RPMI7951 (cell line): ENCODE measurements around the gene FAM199X. TPM values are rescaled to one million over a fixed set of nuclear protein-coding genes. Genes with fewer than 3 reads are reported as not detected.

ENCODE experiments used
- DNase-seq: peaks from one replicate; pipeline ENCODE4 v3.0.0-alpha.2; 2012; ENCODE audit warnings: low read depth
- total RNA-seq: library from RNA; depleted of rRNA; stranded (reverse); fragments of >200 nt; shearing (Covaris generic); gene quantifications from 2 replicates; pipeline ENCODE4 v1.2.3, GENCODE V29; 2014; rRNA removed

Gene FAM199X
- total RNA-seq = 11.9 and 14.7 TPM in 2 replicates

GRCh38 chrX:104165894-104166734 lies at the start of gene FAM199X:
TSS of gene FAM199X (plus strand) at chrX:104166453. CDS start at chrX:104166786, 333 bp downstream.
- DNase-seq = peak; percentile 82

GRCh38 chrX:104117759-104118158 lies 48.5 kb upstream of the FAM199X start:
- DNase-seq = no peak

- no peak for DNase-seq
Measured at GRCh38 chrX:104118765-104119164, 47.5 kb upstream of the FAM199X start.

GRCh38 chrX:104122829-104123228 lies 43.4 kb upstream of the FAM199X start:
- DNase-seq = no peak

- DNase-seq = no peak
Measured at GRCh38 chrX:104126856-104127255, 39.4 kb upstream of the FAM199X start.

- DNase-seq = no peak
Measured at GRCh38 chrX:104130808-104131207, 35.4 kb upstream of the FAM199X start.

GRCh38 chrX:104134583-104135261 lies 31.5 kb upstream of the FAM199X start:
- DNase-seq = no peak

- no peak for DNase-seq
Measured at GRCh38 chrX:104135677-104136076, 30.6 kb upstream of the FAM199X start.

- DNase-seq = peak; percentile 66
Measured at GRCh38 chrX:104136241-104137019, 29.8 kb upstream of the FAM199X start.

- peak; percentile 23 for DNase-seq
Measured at GRCh38 chrX:104137496-104137895, 28.8 kb upstream of the FAM199X start.

GRCh38 chrX:104141087-104141760 lies 25.0 kb upstream of the FAM199X start:
- DNase-seq = no peak

- DNase-seq = no peak
Measured at GRCh38 chrX:104151037-104151436, 15.2 kb upstream of the FAM199X start.

GRCh38 chrX:104156630-104157529 lies 9.4 kb upstream of the FAM199X start, which contains the start of gene SLC25A53:
TSS of gene SLC25A53 (minus strand) at chrX:104157009. CDS start at chrX:104105257, 51,752 bp downstream.
- DNase-seq = peak; percentile 73

- no peak for DNase-seq
Measured at GRCh38 chrX:104166735-104167436, 633 bp downstream of the FAM199X start.

- no peak for DNase-seq
Measured at GRCh38 chrX:104168127-104168526, 1.9 kb downstream of the FAM199X start.

- no peak for DNase-seq
Measured at GRCh38 chrX:104172121-104172520, 5.9 kb downstream of the FAM199X start.

GRCh38 chrX:104172788-104173187 lies 6.5 kb downstream of the FAM199X start:
- DNase-seq = no peak

- no peak for DNase-seq
Measured at GRCh38 chrX:104173841-104174240, 7.6 kb downstream of the FAM199X start.

GRCh38 chrX:104183685-104184084 lies 17.4 kb downstream of the FAM199X start:
- no peak for DNase-seq

GRCh38 chrX:104187931-104188330 lies 21.7 kb downstream of the FAM199X start:
- DNase-seq = no peak
